ENCODE data around the gene PXK.

PXK gene

GRCh38 chr3:58470363-58471024 lies 137.8 kb downstream of the PXK start:
- no peak for DNase-seq

GRCh38 chr3:58471025-58471887 lies 138.6 kb downstream of the PXK start:
- peak; percentile 95 for DNase-seq

GRCh38 chr3:58473275-58473674 lies 140.6 kb downstream of the PXK start:
- no peak for DNase-seq

- DNase-seq = no peak
Measured at GRCh38 chr3:58474348-58474911, 141.7 kb downstream of the PXK start.

- no peak for DNase-seq
Measured at GRCh38 chr3:58474967-58475578, 142.4 kb downstream of the PXK start.
